GM12801 (cell line): Measurements from ENCODE around the gene BTNL9.

Experiments used
- TF ChIP-seq, protein P1 (sequence below): IDR thresholded peaks from one replicate; pipeline ENCODE4 v1.5.1; 2011; ENCODE audit warnings: control low read depth; ENCODE audit not compliant: insufficient read length; ENCODE audit errors: extremely low read depth

BTNL9 gene

GRCh38 chr5:181040631-181040945, 522 bp downstream of the BTNL9 start:
- TF ChIP-seq, protein P1, sequence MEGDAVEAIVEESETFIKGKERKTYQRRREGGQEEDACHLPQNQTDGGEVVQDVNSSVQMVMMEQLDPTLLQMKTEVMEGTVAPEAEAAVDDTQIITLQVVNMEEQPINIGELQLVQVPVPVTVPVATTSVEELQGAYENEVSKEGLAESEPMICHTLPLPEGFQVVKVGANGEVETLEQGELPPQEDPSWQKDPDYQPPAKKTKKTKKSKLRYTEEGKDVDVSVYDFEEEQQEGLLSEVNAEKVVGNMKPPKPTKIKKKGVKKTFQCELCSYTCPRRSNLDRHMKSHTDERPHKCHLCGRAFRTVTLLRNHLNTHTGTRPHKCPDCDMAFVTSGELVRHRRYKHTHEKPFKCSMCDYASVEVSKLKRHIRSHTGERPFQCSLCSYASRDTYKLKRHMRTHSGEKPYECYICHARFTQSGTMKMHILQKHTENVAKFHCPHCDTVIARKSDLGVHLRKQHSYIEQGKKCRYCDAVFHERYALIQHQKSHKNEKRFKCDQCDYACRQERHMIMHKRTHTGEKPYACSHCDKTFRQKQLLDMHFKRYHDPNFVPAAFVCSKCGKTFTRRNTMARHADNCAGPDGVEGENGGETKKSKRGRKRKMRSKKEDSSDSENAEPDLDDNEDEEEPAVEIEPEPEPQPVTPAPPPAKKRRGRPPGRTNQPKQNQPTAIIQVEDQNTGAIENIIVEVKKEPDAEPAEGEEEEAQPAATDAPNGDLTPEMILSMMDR = no peak

DNA sequence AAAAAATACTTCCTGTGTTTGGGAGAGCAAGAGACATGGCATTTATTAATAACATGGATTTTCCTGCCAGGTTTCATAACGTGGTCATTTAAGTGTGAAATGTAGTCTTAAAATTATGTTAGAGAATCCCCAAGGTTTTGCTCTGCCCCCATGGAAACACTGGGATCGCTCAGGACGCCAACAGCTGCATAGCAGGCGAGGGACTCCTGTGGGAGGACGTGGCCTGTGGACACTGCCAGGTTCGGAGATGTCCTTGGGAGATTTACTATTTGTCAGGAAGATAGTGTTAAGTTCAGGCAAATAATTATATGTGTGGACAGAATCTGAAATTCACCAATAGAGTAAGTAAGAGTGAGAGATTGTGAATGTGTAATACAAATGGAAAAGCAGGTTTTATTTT, 977 bp downstream of the BTNL9 start:
- TF ChIP-seq, protein P1 = no peak

DNA sequence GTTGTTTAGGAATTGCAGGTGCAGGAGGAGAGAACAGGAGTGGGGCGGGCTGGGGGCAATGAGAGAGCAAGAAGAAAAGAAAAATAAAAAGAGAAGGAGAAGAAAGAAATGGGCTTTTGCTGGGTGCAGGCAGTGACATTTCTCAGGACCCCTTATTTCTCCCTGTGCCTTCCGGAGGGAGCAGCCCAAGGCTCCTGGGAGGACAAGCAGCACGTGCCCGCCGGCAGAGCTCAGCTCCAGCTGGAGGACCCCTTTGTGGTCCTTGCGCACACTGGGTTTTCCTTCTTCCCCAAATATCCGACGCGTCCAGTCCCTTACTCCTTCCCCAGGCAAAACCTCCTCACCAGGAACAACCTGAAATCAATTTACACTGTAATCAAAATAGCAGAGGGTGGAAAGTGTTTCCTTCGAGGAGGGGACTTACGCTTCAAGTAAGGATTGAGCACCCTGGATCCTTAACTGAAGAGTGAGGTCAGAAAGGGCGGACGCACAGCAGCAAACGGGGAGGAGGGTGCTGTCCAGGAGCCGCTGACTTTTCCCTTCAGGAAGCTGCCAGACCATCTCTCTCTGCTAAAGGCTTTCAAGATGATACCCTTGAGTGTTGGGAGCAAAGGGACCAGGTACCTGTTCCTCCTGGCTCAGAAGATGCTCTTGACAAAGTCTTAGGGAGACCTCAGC, 2.1 kb downstream of the BTNL9 start:
- TF ChIP-seq, protein P1 = no peak

DNA sequence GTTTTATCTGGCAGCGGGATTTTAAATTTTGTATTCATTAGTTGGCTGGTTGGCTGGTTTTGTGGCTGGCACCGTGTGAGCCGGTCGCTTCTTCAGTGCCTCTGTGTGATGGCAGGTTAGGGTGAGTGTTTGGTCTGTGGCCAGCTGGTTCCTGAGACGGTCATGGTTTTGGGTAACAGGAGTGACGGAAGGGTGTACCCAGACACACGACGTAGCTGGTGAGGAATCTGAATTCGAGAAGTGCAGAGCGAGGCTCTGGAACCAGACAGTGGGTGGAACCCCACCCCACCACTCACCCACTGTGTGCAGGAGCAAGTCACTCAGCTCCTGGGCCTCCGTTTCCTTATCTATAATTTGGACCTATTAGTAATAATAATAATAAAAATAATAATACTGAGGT, 2.7 kb downstream of the BTNL9 start:
- TF ChIP-seq, protein P1 = no peak

GRCh38 chr5:181043285-181044092, 3.4 kb downstream of the BTNL9 start:
- TF ChIP-seq, protein P1 = no peak

DNA sequence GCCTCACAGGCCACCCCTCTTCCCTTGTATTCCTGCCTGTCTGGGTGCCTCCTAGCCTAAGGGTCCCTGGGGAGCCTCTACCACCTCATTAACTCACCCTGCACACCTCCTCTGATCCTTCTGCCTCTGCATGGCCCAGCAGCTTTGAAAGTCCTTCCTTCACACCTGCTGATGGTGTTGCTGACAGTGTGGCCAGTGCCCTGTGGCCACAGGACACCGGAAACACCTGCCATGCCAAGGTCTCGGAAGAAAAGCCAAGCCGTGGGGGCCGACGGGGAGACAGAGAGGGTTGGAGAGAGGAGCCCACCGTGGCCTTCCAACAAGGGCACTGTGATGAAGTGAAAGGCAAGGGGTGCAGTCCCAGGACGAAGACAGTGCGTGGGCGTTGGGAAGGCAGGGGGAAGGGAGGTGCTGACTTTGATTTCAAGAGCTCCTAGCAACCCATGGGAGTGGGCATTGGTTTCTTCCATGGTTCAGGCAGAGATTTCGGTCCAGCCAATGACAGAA, 4.1 kb downstream of the BTNL9 start:
- TF ChIP-seq, protein P1 = no peak

DNA sequence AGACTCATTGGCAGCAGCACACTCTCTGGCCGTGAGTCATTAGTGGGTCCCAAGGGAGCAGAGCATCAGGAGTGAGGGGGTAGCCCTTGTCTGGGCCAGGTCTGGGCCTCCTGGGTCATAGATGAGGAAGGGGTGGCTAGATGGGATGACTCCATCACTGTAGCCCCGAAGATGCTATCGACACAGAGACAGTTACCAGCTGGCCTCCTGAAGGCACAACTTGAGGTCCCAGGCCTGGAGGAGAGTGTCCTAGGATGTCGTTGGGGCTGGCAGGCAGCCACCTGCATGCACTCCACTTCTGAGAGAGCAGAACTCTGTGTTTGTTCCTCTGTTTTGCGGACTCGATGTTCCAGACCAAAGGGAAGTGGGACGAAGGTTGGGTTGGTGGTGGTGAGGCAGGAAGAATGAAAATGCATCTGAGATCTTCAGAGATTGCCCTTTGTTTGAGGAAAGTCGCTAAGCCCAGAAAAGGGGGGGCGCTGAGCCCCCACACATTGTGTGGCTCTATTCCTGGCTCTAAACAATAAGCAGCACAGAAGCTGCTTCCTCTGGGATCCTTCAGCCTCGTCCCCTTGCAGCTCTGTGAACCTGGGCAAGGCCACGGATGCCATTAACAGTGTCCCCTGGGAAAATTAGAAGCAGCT, 4.7 kb downstream of the BTNL9 start:
- TF ChIP-seq, protein P1 = no peak
